ENCODE measurements around the gene FOXK2.

FOXK2 gene

DNA sequence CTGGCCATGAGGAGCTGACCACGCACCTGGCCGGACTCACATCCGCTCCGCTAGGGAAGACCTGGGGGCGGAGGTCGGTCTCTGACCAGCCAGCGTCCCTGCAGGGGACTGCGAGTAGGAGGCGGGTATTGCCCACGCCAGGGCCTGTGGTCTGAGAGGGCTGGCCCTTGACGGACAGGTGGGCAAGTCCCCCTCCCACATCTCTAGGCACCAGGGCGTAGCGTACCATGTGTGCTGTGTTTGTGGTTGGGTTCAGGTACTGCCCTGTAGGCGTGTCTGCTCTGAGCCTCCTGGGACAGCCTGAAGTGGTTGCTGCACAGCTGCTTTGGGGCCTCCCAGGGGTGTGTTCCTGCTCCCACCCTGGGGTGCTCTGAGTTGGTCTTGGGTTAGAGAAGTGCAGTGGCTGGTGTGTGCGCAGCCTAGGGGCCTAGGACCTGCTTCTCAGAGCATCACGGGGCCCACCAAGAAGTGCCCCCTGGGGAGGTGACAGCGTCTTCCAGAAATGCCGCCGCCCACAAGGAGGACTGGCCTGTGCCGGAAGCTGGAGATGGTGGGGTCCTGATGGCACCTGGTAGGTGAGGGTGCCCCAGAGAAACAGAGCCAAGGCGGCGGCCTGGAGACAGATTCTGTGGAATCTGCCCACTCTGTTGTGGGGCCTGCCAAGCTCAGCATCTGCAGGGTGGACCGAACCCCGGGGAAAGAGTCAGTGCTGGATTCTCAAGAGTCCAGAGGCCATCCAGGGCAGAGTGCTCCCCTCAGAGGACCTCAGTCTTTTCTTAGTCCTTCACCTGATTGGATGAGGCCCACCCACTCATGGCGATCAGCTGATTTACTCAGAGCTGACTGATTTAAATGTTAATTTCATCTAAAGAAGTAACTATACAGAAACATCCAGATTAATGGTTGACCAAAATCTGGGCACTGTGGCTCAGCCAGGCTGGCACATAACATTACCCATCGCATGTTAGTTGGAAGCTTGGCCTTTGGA is 80.4 kb downstream of the FOXK2 start:
- Histone ChIP-seq H3K27ac (no peak overlapping the region), H3K9me3 (ENCODE audit: low read depth, low read length) (no peaks in the 10 kb centered on the region), H3K9ac (ENCODE audit: insufficient read length) (no peak overlapping the region), H3K4me3 (no peak overlapping the region), H3K36me3 (ENCODE audit: insufficient read depth, low read length) (peaks cover 88% of the 10 kb centered on the region)
- TF ChIP-seq FOXP2 (optimal IDR thresholded peaks at IDR 0.05; ENCODE audit: control extremely low read depth, extremely low read length, insufficient read depth) (no peak), EZH2 (IDR thresholded peaks at IDR 0.05) (no peak), POLR2AphosphoS5 (IDR thresholded peaks at IDR 0.05; ENCODE audit: borderline replicate concordance, low read depth, low read length) (no peak)
- DNase-seq (ENCODE audit: low read depth, low spot score): no peak

DNA sequence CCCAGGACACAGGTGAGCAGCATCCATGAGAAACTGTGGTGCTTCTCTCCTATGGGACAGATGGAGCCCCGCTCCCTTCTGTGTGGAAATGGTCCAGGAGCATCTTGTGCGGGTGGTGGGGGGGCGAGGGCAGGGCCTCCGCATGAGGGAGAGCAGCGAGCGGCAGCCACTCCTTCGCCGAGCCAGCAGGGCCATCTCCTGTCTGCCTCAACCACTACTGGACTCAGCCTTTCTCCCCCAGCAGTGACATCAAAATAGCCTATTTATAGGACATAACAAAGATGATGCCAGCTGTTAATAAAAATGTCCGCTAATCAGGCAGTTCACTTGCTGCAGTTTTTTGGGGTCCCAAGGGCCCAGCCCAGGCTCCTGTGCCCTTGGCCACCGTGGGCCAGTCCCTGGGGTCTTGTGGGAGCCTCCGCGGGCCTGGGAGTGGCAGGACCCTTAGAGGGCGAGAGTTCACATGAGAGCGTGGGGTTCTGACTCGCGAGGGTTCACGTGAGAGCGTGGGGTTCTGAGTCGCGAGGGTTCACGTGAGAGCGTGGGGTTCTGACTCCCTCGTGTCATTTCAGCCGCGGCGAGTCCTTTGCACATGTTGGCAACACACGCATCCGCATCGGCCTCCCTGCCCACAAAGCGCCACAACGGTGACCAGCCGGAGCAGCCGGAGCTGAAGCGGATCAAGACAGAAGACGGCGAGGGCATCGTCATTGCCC is 81.4 kb downstream of the FOXK2 start:
- no peak for TF ChIP-seq FOXP2 (optimal IDR thresholded peaks at IDR 0.05; ENCODE audit: control extremely low read depth, extremely low read length, insufficient read depth)
- TF ChIP-seq EZH2 (IDR thresholded peaks at IDR 0.05): no peak
- TF ChIP-seq POLR2AphosphoS5 (IDR thresholded peaks at IDR 0.05; ENCODE audit: borderline replicate concordance, low read depth, low read length): no peak
- Histone ChIP-seq H3K4me3 (no peak overlapping the region), H3K27ac (no peak overlapping the region), H3K9me3 (ENCODE audit: low read depth, low read length) (no peaks in the 10 kb centered on the region), H3K36me3 (ENCODE audit: insufficient read depth, low read length) (peaks cover 88% of the 10 kb centered on the region), H3K9ac (ENCODE audit: insufficient read length) (no peak overlapping the region)
- no peak for DNase-seq (ENCODE audit: low read depth, low spot score)

DNA sequence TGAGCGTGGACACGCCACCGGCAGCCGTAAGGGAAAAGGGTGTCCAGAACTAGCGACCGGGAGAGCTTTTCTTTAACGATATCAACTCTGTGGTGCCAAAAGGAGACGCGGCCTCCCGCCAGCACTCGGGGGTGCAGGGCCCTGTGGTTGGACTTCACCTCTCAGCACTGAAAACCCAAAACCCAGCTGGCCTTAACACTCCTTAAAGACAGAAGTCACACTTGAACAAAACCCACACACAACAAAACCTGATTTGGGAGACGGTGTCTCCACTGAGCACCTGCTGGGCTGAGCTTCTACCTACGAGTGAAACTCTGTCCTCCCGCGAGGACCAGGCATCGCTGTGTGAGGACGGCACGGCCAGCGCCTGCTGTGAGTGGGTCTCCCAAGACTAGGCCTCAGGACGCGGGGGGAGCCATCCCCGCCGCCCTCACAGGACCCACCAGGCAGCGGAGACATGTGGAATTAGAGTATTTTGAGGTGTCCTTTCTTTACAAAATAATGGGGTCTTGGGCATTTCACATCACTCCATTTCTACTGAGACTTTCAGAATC is 82.0 kb downstream of the FOXK2 start:
- peaks cover 88% of the 10 kb centered on the region for H3K36me3 ChIP-seq (ENCODE audit: insufficient read depth, low read length)
- H3K9ac ChIP-seq (ENCODE audit: insufficient read length): no peak overlapping the region
- no peak overlapping the region for H3K4me3 ChIP-seq
- DNase-seq (ENCODE audit: low read depth, low spot score): no peak
- H3K9me3 ChIP-seq (ENCODE audit: low read depth, low read length): no peaks in the 10 kb centered on the region
- no peak for TF ChIP-seq FOXP2 (optimal IDR thresholded peaks at IDR 0.05; ENCODE audit: control extremely low read depth, extremely low read length, insufficient read depth)
- no peak for TF ChIP-seq EZH2 (IDR thresholded peaks at IDR 0.05)
- no peak for TF ChIP-seq POLR2AphosphoS5 (IDR thresholded peaks at IDR 0.05; ENCODE audit: borderline replicate concordance, low read depth, low read length)
- H3K27ac ChIP-seq: no peak overlapping the region

DNA sequence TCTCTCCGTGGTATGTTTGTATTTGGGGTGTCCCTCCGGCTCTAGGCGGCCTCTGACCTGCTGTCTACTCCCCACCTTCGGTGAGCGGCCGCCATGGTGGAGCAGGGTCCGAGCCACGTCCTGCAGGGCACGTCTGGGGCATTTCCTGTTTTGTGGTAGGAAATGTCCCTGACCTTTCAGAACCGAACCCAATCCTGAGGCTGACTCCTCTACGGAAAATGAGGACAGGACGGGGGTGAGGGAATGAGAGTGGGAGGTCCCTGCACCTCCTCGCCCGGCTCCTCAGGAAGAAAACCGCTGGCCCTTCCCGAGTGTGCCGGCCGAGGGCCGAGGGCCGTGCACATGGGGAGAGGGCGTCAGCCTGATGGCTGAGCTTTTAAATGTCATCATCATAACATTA is 83.0 kb downstream of the FOXK2 start:
- Histone ChIP-seq H3K9me3 (ENCODE audit: low read depth, low read length) (no peaks in the 10 kb centered on the region), H3K9ac (ENCODE audit: insufficient read length) (no peak overlapping the region), H3K27ac (no peak overlapping the region), H3K36me3 (ENCODE audit: insufficient read depth, low read length) (peaks cover 79% of the 10 kb centered on the region), H3K4me3 (no peak overlapping the region)
- no peak for TF ChIP-seq EZH2 (IDR thresholded peaks at IDR 0.05)
- TF ChIP-seq FOXP2 (optimal IDR thresholded peaks at IDR 0.05; ENCODE audit: control extremely low read depth, extremely low read length, insufficient read depth): no peak
- TF ChIP-seq POLR2AphosphoS5 (IDR thresholded peaks at IDR 0.05; ENCODE audit: borderline replicate concordance, low read depth, low read length): no peak
- no peak for DNase-seq (ENCODE audit: low read depth, low spot score)

DNA sequence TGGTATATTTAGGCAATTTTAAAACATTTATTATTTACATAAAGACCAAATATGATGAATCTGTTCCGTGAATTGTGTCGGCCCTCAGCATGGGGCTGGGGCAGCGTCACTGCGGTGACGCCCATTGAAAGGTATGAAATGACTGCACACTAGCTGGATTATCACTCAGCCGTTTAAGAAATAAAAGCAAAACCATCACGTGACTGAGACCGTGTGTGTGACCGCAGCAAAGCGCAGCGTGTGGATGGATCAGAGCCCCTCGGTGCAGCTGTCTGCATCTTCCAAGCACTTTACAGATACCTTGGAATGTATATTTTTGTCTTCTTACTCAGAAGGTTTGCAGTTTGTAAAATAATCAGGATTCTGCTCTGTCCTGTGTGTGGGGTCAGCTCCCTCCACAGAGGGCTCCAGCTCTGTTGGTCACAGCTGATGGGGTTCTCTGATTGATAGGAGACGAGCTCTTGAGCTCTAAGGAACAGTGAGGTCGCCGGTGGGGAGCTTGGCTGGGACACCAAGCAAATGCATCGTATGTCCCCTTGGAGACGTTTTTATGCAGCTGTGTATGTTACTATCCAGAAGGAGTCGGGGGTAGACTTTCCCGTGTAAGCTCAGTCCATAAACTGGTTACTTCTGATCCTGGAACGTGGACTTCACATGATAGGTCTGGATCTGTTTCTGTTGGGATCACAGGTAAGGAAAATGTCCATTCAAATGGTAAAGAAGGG is 83.6 kb downstream of the FOXK2 start:
- peaks cover 81% of the 10 kb centered on the region for H3K36me3 ChIP-seq (ENCODE audit: insufficient read depth, low read length)
- no peak overlapping the region for H3K27ac ChIP-seq
- H3K9ac ChIP-seq (ENCODE audit: insufficient read length): no peak overlapping the region
- no peak for DNase-seq (ENCODE audit: low read depth, low spot score)
- TF ChIP-seq FOXP2 (optimal IDR thresholded peaks at IDR 0.05; ENCODE audit: control extremely low read depth, extremely low read length, insufficient read depth) (no peak), EZH2 (IDR thresholded peaks at IDR 0.05) (no peak), POLR2AphosphoS5 (IDR thresholded peaks at IDR 0.05; ENCODE audit: borderline replicate concordance, low read depth, low read length) (no peak)
- H3K9me3 ChIP-seq (ENCODE audit: low read depth, low read length): no peaks in the 10 kb centered on the region
- H3K4me3 ChIP-seq: no peak overlapping the region

DNA sequence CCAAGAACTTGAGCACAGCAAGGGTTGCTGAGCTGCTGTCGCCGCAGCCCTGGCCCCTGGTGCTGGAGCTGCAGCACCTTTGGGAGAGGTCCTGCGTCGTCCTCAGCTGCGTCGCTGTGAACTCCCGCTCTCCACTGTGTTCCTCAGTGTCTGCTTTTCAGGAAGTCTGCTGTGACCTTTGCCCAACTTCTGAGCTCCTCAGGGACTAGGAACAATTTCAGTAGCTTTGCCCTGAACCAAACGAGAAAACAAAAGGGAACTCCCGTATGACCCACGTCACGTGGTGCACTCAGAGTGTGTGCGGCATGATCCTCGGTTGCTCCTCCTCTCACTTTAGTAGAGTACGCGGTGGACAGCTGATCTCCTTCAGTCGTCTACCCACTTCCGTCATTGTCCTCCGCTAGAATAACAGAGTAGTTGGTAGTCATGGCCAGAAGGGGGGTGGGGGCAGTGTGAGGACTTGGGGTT is 84.5 kb downstream of the FOXK2 start:
- DNase-seq (ENCODE audit: low read depth, low spot score): no peak
- no peak for TF ChIP-seq EZH2 (IDR thresholded peaks at IDR 0.05)
- TF ChIP-seq FOXP2 (optimal IDR thresholded peaks at IDR 0.05; ENCODE audit: control extremely low read depth, extremely low read length, insufficient read depth): no peak
- TF ChIP-seq POLR2AphosphoS5 (IDR thresholded peaks at IDR 0.05; ENCODE audit: borderline replicate concordance, low read depth, low read length): no peak
- Histone ChIP-seq H3K9me3 (ENCODE audit: low read depth, low read length) (no peaks in the 10 kb centered on the region), H3K4me3 (no peak overlapping the region), H3K36me3 (ENCODE audit: insufficient read depth, low read length) (peaks cover 74% of the 10 kb centered on the region), H3K9ac (ENCODE audit: insufficient read length) (no peak overlapping the region), H3K27ac (no peak overlapping the region)

DNA sequence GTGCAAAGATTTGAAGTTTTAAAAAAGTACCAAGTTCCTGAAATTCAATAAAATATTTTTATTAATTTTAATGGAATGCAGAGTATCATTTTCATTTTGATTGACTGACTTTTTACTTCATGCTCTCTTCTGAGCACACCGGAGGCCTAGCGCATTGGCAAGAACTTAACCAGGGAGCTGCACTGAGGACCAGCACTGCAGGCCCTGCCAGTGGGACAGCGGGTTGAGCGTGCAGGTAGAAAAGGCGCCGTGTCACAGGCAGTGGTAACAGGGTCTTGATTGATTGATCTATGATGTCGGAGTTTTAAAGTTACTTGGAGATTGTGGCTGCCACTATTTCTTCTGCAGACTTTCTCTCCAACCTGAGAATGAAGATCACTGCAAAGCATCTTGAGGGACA is 85.0 kb downstream of the FOXK2 start:
- Histone ChIP-seq H3K9ac (ENCODE audit: insufficient read length) (no peak overlapping the region), H3K36me3 (ENCODE audit: insufficient read depth, low read length) (peaks cover 78% of the 10 kb centered on the region), H3K9me3 (ENCODE audit: low read depth, low read length) (no peaks in the 10 kb centered on the region), H3K4me3 (no peak overlapping the region), H3K27ac (no peak overlapping the region)
- no peak for DNase-seq (ENCODE audit: low read depth, low spot score)
- TF ChIP-seq EZH2 (IDR thresholded peaks at IDR 0.05) (no peak), POLR2AphosphoS5 (IDR thresholded peaks at IDR 0.05; ENCODE audit: borderline replicate concordance, low read depth, low read length) (no peak), FOXP2 (optimal IDR thresholded peaks at IDR 0.05; ENCODE audit: control extremely low read depth, extremely low read length, insufficient read depth) (no peak)
